ENCODE results near the gene DRAXIN.

Gene DRAXIN

DNA sequence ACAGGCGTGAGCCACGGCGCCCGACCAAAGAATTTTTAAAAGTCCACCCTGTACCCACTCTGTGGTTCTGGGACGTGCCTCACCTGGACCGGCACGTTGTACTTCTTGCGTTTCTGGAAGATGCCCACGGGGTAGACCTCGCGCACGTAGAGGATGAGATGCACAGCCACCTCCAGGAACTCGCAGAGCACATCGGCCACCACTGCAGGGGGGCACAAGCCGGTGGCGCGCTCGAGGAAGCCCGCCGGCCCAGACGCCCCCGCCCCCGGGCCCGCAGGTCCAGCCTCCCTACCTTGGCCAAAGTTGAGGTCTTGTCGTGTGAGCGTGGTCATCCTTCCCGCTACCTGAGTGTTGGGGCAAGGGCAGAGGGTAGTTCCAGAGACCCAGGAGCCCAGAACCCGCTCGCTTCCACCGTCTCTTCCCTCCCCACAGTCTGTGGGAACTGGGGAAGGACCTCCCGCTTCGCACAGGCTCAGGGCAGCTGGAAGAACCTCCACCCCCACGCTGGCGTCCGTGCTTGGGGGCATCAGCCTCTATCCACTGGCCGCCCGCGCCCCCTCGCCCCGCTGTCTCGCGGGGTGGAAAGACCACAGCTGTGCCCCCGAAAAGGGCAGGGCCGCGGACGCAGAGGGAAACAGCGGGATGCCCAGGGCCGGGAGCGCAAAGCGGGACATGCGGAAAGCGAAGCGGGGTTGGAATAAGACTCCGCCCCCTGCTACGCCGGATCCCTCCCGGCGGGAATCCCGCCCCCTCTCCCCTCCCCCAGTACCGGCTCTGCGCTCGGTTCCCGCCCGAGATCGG is 11.0 kb upstream of the DRAXIN start (continued):
- TF ChIP-seq ZNF280C (tag by site-specific recombination; IDR thresholded peaks at IDR 0.05) (no peak), SETDB1 (IDR thresholded peaks at IDR 0.05; ENCODE audit: insufficient read length, low read length) (no peak), ZNF16 (tag by site-specific recombination; IDR thresholded peaks at IDR 0.05; ENCODE audit: low read depth) (no peak), ZNF292 (tag by site-specific recombination; IDR thresholded peaks at IDR 0.05; ENCODE audit: borderline replicate concordance, low read depth) (no peak), ZBTB44 (tag by site-specific recombination; IDR thresholded peaks at IDR 0.05) (no peak), ZNF560 (tag by site-specific recombination; IDR thresholded peaks at IDR 0.05; ENCODE audit: borderline replicate concordance) (no peak), BCL11A (tag by site-specific recombination; IDR thresholded peaks at IDR 0.05; ENCODE audit: low read depth) (no peak), KLF9 (tag by site-specific recombination; IDR thresholded peaks at IDR 0.05; ENCODE audit: low read depth) (no peak), ZNF621 (tag by site-specific recombination; IDR thresholded peaks at IDR 0.05) (no peak), KLF8 (tag by site-specific recombination; IDR thresholded peaks at IDR 0.05) (no peak), ZNF645 (tag by site-specific recombination; IDR thresholded peaks at IDR 0.05) (no peak), TCF7L2 (IDR thresholded peaks at IDR 0.05; ENCODE audit: borderline replicate concordance, low read depth, low read length) (no peak), YY1 (tag by site-specific recombination; IDR thresholded peaks at IDR 0.05) (no peak), ZNF677 (tag by site-specific recombination; IDR thresholded peaks at IDR 0.05) (no peak), ZXDB (tag by site-specific recombination; IDR thresholded peaks at IDR 0.05) (no peak; the same call in 1 of the 2 replicates), GLI2 (tag by site-specific recombination; IDR thresholded peaks at IDR 0.05; ENCODE audit: borderline replicate concordance, low read depth) (no peak), ZNF571 (tag by site-specific recombination; IDR thresholded peaks at IDR 0.05) (no peak), ZNF155 (tag by site-specific recombination; IDR thresholded peaks at IDR 0.05) (no peak), ZNF670 (tag by site-specific recombination; IDR thresholded peaks at IDR 0.05; ENCODE audit: low read depth) (no peak), ZNF184 (tag by site-specific recombination; IDR thresholded peaks at IDR 0.05) (no peak), ZIC2 (tag by site-specific recombination; IDR thresholded peaks at IDR 0.05) (peak; percentile 88), ZNF501 (tag by site-specific recombination; IDR thresholded peaks at IDR 0.05) (peak; percentile 53; the same call in 1 of the 2 replicates), ZNF426 (tag by site-specific recombination; IDR thresholded peaks at IDR 0.05) (no peak)
- TF ChIP-seq, protein P1, sequence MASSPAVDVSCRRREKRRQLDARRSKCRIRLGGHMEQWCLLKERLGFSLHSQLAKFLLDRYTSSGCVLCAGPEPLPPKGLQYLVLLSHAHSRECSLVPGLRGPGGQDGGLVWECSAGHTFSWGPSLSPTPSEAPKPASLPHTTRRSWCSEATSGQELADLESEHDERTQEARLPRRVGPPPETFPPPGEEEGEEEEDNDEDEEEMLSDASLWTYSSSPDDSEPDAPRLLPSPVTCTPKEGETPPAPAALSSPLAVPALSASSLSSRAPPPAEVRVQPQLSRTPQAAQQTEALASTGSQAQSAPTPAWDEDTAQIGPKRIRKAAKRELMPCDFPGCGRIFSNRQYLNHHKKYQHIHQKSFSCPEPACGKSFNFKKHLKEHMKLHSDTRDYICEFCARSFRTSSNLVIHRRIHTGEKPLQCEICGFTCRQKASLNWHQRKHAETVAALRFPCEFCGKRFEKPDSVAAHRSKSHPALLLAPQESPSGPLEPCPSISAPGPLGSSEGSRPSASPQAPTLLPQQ (tag by site-specific recombination; IDR thresholded peaks at IDR 0.05): peak; percentile 71; the same call in 1 of the 2 replicates
- TF ChIP-seq, protein P2, sequence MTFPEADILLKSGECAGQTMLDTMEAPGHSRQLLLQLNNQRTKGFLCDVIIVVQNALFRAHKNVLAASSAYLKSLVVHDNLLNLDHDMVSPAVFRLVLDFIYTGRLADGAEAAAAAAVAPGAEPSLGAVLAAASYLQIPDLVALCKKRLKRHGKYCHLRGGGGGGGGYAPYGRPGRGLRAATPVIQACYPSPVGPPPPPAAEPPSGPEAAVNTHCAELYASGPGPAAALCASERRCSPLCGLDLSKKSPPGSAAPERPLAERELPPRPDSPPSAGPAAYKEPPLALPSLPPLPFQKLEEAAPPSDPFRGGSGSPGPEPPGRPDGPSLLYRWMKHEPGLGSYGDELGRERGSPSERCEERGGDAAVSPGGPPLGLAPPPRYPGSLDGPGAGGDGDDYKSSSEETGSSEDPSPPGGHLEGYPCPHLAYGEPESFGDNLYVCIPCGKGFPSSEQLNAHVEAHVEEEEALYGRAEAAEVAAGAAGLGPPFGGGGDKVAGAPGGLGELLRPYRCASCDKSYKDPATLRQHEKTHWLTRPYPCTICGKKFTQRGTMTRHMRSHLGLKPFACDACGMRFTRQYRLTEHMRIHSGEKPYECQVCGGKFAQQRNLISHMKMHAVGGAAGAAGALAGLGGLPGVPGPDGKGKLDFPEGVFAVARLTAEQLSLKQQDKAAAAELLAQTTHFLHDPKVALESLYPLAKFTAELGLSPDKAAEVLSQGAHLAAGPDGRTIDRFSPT (tag by site-specific recombination; IDR thresholded peaks at IDR 0.05): peak; percentile 95
- TF ChIP-seq, protein P3, sequence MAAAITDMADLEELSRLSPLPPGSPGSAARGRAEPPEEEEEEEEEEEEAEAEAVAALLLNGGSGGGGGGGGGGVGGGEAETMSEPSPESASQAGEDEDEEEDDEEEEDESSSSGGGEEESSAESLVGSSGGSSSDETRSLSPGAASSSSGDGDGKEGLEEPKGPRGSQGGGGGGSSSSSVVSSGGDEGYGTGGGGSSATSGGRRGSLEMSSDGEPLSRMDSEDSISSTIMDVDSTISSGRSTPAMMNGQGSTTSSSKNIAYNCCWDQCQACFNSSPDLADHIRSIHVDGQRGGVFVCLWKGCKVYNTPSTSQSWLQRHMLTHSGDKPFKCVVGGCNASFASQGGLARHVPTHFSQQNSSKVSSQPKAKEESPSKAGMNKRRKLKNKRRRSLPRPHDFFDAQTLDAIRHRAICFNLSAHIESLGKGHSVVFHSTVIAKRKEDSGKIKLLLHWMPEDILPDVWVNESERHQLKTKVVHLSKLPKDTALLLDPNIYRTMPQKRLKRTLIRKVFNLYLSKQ (tag by site-specific recombination; IDR thresholded peaks at IDR 0.05; ENCODE audit: borderline replicate concordance): no peak
- TF ChIP-seq, protein P4, sequence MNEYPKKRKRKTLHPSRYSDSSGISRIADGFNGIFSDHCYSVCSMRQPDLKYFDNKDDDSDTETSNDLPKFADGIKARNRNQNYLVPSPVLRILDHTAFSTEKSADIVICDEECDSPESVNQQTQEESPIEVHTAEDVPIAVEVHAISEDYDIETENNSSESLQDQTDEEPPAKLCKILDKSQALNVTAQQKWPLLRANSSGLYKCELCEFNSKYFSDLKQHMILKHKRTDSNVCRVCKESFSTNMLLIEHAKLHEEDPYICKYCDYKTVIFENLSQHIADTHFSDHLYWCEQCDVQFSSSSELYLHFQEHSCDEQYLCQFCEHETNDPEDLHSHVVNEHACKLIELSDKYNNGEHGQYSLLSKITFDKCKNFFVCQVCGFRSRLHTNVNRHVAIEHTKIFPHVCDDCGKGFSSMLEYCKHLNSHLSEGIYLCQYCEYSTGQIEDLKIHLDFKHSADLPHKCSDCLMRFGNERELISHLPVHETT (tag by site-specific recombination; IDR thresholded peaks at IDR 0.05): no peak

Data from HEK293 (cell line).